ENCODE results near the gene HSD17B14. TPM values are rescaled to one million over a fixed set of nuclear protein-coding genes. Genes with fewer than 3 reads are reported as not detected.

HSD17B14 gene
- total and polyA plus RNA-seq, 2 of the 13 experiments (the other 11 are each of a cell fraction or from before 2014, with no cell fraction given) = 0.58 to 1.2 TPM

GRCh38 chr19:48868114-48868886 lies 32.0 kb upstream of the HSD17B14 start, which contains the start of gene PLEKHA4 (continued):
- no peak for TF ChIP-seq AHDC1 (CRISPR knock-in tag; IDR thresholded peaks at IDR 0.05; ENCODE audit: borderline replicate concordance)
- TF ChIP-seq ZBTB2 (CRISPR knock-in tag; IDR thresholded peaks at IDR 0.05; ENCODE audit: low read depth) = no peak
- no peak for TF ChIP-seq THAP9 (CRISPR knock-in tag; IDR thresholded peaks at IDR 0.05; ENCODE audit: borderline replicate concordance)
- TF ChIP-seq AGO1 (IDR thresholded peaks at IDR 0.05; ENCODE audit: low read depth, low read length, poor library complexity, severe bottlenecking) = no peak
- no peak for TF ChIP-seq MTF2 (CRISPR knock-in tag; IDR thresholded peaks at IDR 0.05; ENCODE audit: borderline replicate concordance)
- no peak for TF ChIP-seq SOX6 (IDR thresholded peaks at IDR 0.05)
- no peak for TF ChIP-seq SOX6 (CRISPR knock-in tag; IDR thresholded peaks at IDR 0.05)
- no peak for TF ChIP-seq REPIN1 (CRISPR knock-in tag; IDR thresholded peaks at IDR 0.05; ENCODE audit: borderline replicate concordance, low read depth)
- TF ChIP-seq FOXO1 (CRISPR knock-in tag; IDR thresholded peaks at IDR 0.05) = no peak
- TF ChIP-seq, protein P1, sequence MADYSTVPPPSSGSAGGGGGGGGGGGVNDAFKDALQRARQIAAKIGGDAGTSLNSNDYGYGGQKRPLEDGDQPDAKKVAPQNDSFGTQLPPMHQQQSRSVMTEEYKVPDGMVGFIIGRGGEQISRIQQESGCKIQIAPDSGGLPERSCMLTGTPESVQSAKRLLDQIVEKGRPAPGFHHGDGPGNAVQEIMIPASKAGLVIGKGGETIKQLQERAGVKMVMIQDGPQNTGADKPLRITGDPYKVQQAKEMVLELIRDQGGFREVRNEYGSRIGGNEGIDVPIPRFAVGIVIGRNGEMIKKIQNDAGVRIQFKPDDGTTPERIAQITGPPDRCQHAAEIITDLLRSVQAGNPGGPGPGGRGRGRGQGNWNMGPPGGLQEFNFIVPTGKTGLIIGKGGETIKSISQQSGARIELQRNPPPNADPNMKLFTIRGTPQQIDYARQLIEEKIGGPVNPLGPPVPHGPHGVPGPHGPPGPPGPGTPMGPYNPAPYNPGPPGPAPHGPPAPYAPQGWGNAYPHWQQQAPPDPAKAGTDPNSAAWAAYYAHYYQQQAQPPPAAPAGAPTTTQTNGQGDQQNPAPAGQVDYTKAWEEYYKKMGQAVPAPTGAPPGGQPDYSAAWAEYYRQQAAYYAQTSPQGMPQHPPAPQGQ (CRISPR knock-in tag; IDR thresholded peaks at IDR 0.05; ENCODE audit: borderline replicate concordance) = no peak
- TF ChIP-seq, protein P2, sequence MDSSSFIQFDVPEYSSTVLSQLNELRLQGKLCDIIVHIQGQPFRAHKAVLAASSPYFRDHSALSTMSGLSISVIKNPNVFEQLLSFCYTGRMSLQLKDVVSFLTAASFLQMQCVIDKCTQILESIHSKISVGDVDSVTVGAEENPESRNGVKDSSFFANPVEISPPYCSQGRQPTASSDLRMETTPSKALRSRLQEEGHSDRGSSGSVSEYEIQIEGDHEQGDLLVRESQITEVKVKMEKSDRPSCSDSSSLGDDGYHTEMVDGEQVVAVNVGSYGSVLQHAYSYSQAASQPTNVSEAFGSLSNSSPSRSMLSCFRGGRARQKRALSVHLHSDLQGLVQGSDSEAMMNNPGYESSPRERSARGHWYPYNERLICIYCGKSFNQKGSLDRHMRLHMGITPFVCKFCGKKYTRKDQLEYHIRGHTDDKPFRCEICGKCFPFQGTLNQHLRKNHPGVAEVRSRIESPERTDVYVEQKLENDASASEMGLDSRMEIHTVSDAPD (CRISPR knock-in tag; IDR thresholded peaks at IDR 0.05) = no peak
- no peak for TF ChIP-seq ATF2 (CRISPR knock-in tag; IDR thresholded peaks at IDR 0.05)

Data from HepG2 (cell line).